Activated T-cell treated with anti-CD3 and anti-CD28 coated beads, Interleukin-2, amount 50 U/mL, for 72 hours (primary cell): ENCODE data around the gene LEP. TPM values are rescaled to one million over a fixed set of nuclear protein-coding genes. Genes with fewer than 3 reads are reported as not detected.
A peak's percentile ranks its signal among the peaks of the same experiment; 100 is the strongest.

Experiments
- ATAC-seq, 2 donors: fragments of 150-1000 bp; cut with Tn5 transposase; replicated peaks in 1 of 2; 2 replicates each; pipeline ENCODE4 v1.10.0; 2021; ENCODE audit warnings: moderate library complexity in 2 of 2, mild to moderate bottlenecking in 1 of 2
- DNase-seq, 2 donors: peaks; one replicate each; pipeline ENCODE4 v3.0.0; 2021 to 2022; ENCODE audit warnings: mixed read lengths in 1 of 2
- H3K27ac Mint-ChIP-seq: one replicate; pipeline ENCODE4 v1.8.0; 2022; ENCODE audit warnings: mild to moderate bottlenecking, moderate library complexity, mixed read lengths
- H3K27me3 Mint-ChIP-seq: one replicate; pipeline ENCODE4 v1.8.0; 2022; ENCODE audit warnings: low read depth, mixed read lengths
- H3K36me3 Mint-ChIP-seq, 2 donors: one replicate each; pipeline ENCODE4 v1.8.0; 2022; ENCODE audit warnings: mixed read lengths in 2 of 2, mild to moderate bottlenecking in 1 of 2; ENCODE audit not compliant: insufficient read depth in 2 of 2
- H3K4me1 Mint-ChIP-seq: one replicate; pipeline ENCODE4 v1.8.0; 2022; ENCODE audit warnings: low read depth, mixed read lengths
- H3K4me3 Mint-ChIP-seq, 2 donors: one replicate each; pipeline ENCODE4 v1.8.0; 2022; ENCODE audit warnings: mild to moderate bottlenecking in 2 of 2, mixed read lengths in 2 of 2, moderate library complexity in 2 of 2
- H3K9me3 Mint-ChIP-seq, 2 donors: one replicate each; pipeline ENCODE4 v1.8.0; 2022; ENCODE audit warnings: mixed read lengths in 2 of 2
- total RNA-seq, 2 donors: library from RNA; stranded (reverse); gene quantifications; one replicate each; pipeline ENCODE4 v1.2.3, GENCODE V29; 2022

Gene LEP
- total RNA-seq, 2 donors from 2014 or later, result not detected

GRCh38 chr7:128263420-128263819 lies 22.3 kb downstream of the LEP start:
- Mint-ChIP-seq H3K36me3 (no peaks in the 10 kb centered on the region), H3K4me3 (no peak overlapping the region), H3K4me1 (no peaks in the 10 kb centered on the region), H3K27ac (no peak overlapping the region), H3K27me3 (peaks cover 13% of the 10 kb centered on the region), H3K9me3 (no peaks in the 10 kb centered on the region)
- DNase-seq (no peak), ATAC-seq (no peak)

GRCh38 chr7:128264477-128264876 lies 23.4 kb downstream of the LEP start:
- H3K4me3 Mint-ChIP-seq, result no peak overlapping the region
- H3K9me3 Mint-ChIP-seq, result no peaks in the 10 kb centered on the region
- H3K4me1 Mint-ChIP-seq, result no peaks in the 10 kb centered on the region
- H3K27me3 Mint-ChIP-seq, result peaks cover 23% of the 10 kb centered on the region
- H3K27ac Mint-ChIP-seq, result no peak overlapping the region
- DNase-seq, result no peak
- no peaks in the 10 kb centered on the region for H3K36me3 Mint-ChIP-seq
- no peak for ATAC-seq

- ATAC-seq (no peak), DNase-seq (no peak)
- Mint-ChIP-seq H3K9me3 (no peaks in the 10 kb centered on the region), H3K36me3 (no peaks in the 10 kb centered on the region), H3K27ac (no peak overlapping the region), H3K27me3 (peaks cover 27% of the 10 kb centered on the region), H3K4me1 (no peaks in the 10 kb centered on the region), H3K4me3 (no peak overlapping the region)
Observed at GRCh38 chr7:128265156-128265905, 24.3 kb downstream of the LEP start.

GRCh38 chr7:128265906-128266300 lies 24.8 kb downstream of the LEP start:
- Mint-ChIP-seq H3K4me1 (no peaks in the 10 kb centered on the region), H3K27ac (no peak overlapping the region), H3K27me3 (peaks cover 27% of the 10 kb centered on the region), H3K36me3 (no peaks in the 10 kb centered on the region), H3K4me3 (no peak overlapping the region), H3K9me3 (no peaks in the 10 kb centered on the region)
- ATAC-seq, result no peak
- no peak for DNase-seq

GRCh38 chr7:128266529-128266882 lies 25.4 kb downstream of the LEP start:
- Mint-ChIP-seq H3K4me1 (no peaks in the 10 kb centered on the region), H3K27ac (no peak overlapping the region), H3K9me3 (no peaks in the 10 kb centered on the region), H3K27me3 (peaks cover 32% of the 10 kb centered on the region), H3K4me3 (no peak overlapping the region), H3K36me3 (no peaks in the 10 kb centered on the region)
- no peak for DNase-seq
- ATAC-seq, result no peak

GRCh38 chr7:128266883-128267594 lies 26.0 kb downstream of the LEP start:
- no peaks in the 10 kb centered on the region for H3K9me3 Mint-ChIP-seq
- DNase-seq (no peak), ATAC-seq (no peak)
- H3K36me3 Mint-ChIP-seq, result no peaks in the 10 kb centered on the region
- H3K27ac Mint-ChIP-seq, result no peak overlapping the region
- no peaks in the 10 kb centered on the region for H3K4me1 Mint-ChIP-seq
- H3K4me3 Mint-ChIP-seq, result no peak overlapping the region
- peaks cover 32% of the 10 kb centered on the region for H3K27me3 Mint-ChIP-seq

- H3K4me3 Mint-ChIP-seq, result no peak overlapping the region
- peaks cover 36% of the 10 kb centered on the region for H3K27me3 Mint-ChIP-seq
- H3K4me1 Mint-ChIP-seq, result no peaks in the 10 kb centered on the region
- DNase-seq (no peak), ATAC-seq (no peak)
- H3K9me3 Mint-ChIP-seq, result no peaks in the 10 kb centered on the region
- H3K36me3 Mint-ChIP-seq, result no peaks in the 10 kb centered on the region
- H3K27ac Mint-ChIP-seq, result no peak overlapping the region
Observed at GRCh38 chr7:128267595-128267924, 26.5 kb downstream of the LEP start.

- no peak for DNase-seq
- Mint-ChIP-seq H3K9me3 (no peaks in the 10 kb centered on the region), H3K4me1 (no peaks in the 10 kb centered on the region), H3K27me3 (peaks cover 43% of the 10 kb centered on the region), H3K4me3 (no peak overlapping the region), H3K36me3 (no peaks in the 10 kb centered on the region), H3K27ac (no peak overlapping the region)
- no peak for ATAC-seq
Observed at GRCh38 chr7:128268233-128268632, 27.2 kb downstream of the LEP start.

- H3K4me1 Mint-ChIP-seq, result no peaks in the 10 kb centered on the region
Observed at GRCh38 chr7:128270826-128271272, 29.8 kb downstream of the LEP start.

GRCh38 chr7:128271471-128271941 lies 30.4 kb downstream of the LEP start:
- ATAC-seq, result no peak
- peaks cover 58% of the 10 kb centered on the region for H3K27me3 Mint-ChIP-seq
- H3K36me3 Mint-ChIP-seq, result no peaks in the 10 kb centered on the region
- H3K4me1 Mint-ChIP-seq, result no peaks in the 10 kb centered on the region
- H3K9me3 Mint-ChIP-seq, result no peaks in the 10 kb centered on the region
- no peak overlapping the region for H3K27ac Mint-ChIP-seq
- no peak for DNase-seq
- peak overlapping the region in 1 of 2 donors; percentile 61 for H3K4me3 Mint-ChIP-seq

More at GRCh38 chr7:128270826-128271272, 29.8 kb downstream of the LEP start:
- Mint-ChIP-seq H3K4me3 (no peak overlapping the region), H3K36me3 (no peaks in the 10 kb centered on the region), H3K27me3 (peaks cover 58% of the 10 kb centered on the region), H3K27ac (no peak overlapping the region), H3K9me3 (no peaks in the 10 kb centered on the region)
- no peak for DNase-seq
- ATAC-seq, result no peak

GRCh38 chr7:128271942-128272481 lies 30.9 kb downstream of the LEP start:
- ATAC-seq (no peak), DNase-seq (no peak)
- Mint-ChIP-seq H3K4me1 (no peaks in the 10 kb centered on the region), H3K9me3 (no peaks in the 10 kb centered on the region), H3K27ac (no peak overlapping the region), H3K4me3 (peak overlapping the region in 1 of 2 donors; percentile 32), H3K36me3 (no peaks in the 10 kb centered on the region), H3K27me3 (peaks cover 56% of the 10 kb centered on the region)

GRCh38 chr7:128274246-128274883 lies 33.3 kb downstream of the LEP start:
- DNase-seq (no peak), ATAC-seq (no peak)
- Mint-ChIP-seq H3K9me3 (peaks cover 1 to 3% of the 10 kb centered on the region in 2 donors), H3K4me3 (no peak overlapping the region), H3K27ac (no peak overlapping the region), H3K4me1 (no peaks in the 10 kb centered on the region), H3K36me3 (peaks cover 0 to 4% of the 10 kb centered on the region in 2 donors), H3K27me3 (peaks cover 36% of the 10 kb centered on the region)
